DOHH2 (cell line): Measurements from ENCODE around the gene AQP1.

ENCODE experiments used
- H3F3A ChIP-seq: fragments of 200-600 bp; sonication (generic), shearing (Covaris generic); 2 replicates; pipeline ENCODE4 v1.6.0; 2016; ENCODE audit warnings: antibody characterized with exemption, mild to moderate bottlenecking; ENCODE audit not compliant: control insufficient read depth, insufficient read depth
- H3K27ac ChIP-seq: fragments of 200-600 bp; sonication (generic); 2 replicates; pipeline ENCODE4 v1.5.1; 2014; ENCODE audit warnings: low read depth, mild to moderate bottlenecking, low read length, moderate library complexity
- H3K27me3 ChIP-seq: fragments of 200-600 bp; sonication (generic); 2 replicates; pipeline ENCODE4 v1.6.1; 2014; ENCODE audit warnings: mild to moderate bottlenecking, low read length, mixed read lengths; ENCODE audit not compliant: control insufficient read depth
- H3K36me3 ChIP-seq: fragments of 200-600 bp; sonication (generic); 2 replicates; pipeline ENCODE4 v1.6.1; 2014; ENCODE audit warnings: mild to moderate bottlenecking, low read length, moderate library complexity, mixed read lengths; ENCODE audit not compliant: control insufficient read depth
- H3K4me1 ChIP-seq: fragments of 200-600 bp; sonication (generic); 2 replicates; pipeline ENCODE4 v1.6.1; 2014; ENCODE audit warnings: mild to moderate bottlenecking, low read length, mixed read lengths; ENCODE audit not compliant: control insufficient read depth
- H3K4me2 ChIP-seq: fragments of 200-600 bp; sonication (generic); 2 replicates; pipeline ENCODE4 v1.6.0; 2014; ENCODE audit warnings: mild to moderate bottlenecking, low read length, moderate library complexity
- H3K4me3 ChIP-seq: fragments of 200-600 bp; sonication (generic); 2 replicates; pipeline ENCODE4 v1.5.1; 2014; ENCODE audit warnings: mild to moderate bottlenecking, low read length, mixed read lengths
- H3K79me2 ChIP-seq: fragments of 200-600 bp; sonication (generic); 2 replicates; pipeline ENCODE4 v1.6.1; 2014; ENCODE audit warnings: mild to moderate bottlenecking, low read length, mixed read lengths; ENCODE audit not compliant: control insufficient read depth
- H3K9me2 ChIP-seq: fragments of 200-600 bp; sonication (generic); replicated peaks from 2 replicates; pipeline ENCODE4 v1.6.1; 2014; ENCODE audit warnings: mild to moderate bottlenecking, low read length, mixed read lengths; ENCODE audit not compliant: control insufficient read depth
- H3K9me3 ChIP-seq: fragments of 200-600 bp; sonication (generic); 2 replicates; pipeline ENCODE4 v1.6.1; 2014; ENCODE audit warnings: antibody characterized with exemption, low read length, mixed read lengths; ENCODE audit not compliant: control insufficient read depth, insufficient read depth
- H4K20me1 ChIP-seq: fragments of 200-600 bp; sonication (generic); 2 replicates; pipeline ENCODE4 v1.6.0; 2014; ENCODE audit warnings: low read depth, mild to moderate bottlenecking, antibody characterized with exemption, low read length, moderate library complexity; ENCODE audit not compliant: control insufficient read depth, insufficient read depth
- EZH2phosphoT487 ChIP-seq: fragments of 200-600 bp; sonication (generic); IDR thresholded peaks from 2 replicates; pipeline ENCODE4 v1.6.1; 2017; ENCODE audit warnings: borderline replicate concordance, mild to moderate bottlenecking, antibody characterized with exemption, low read length, moderate library complexity, mixed read lengths
- TF ChIP-seq, protein P1 (sequence below): fragments of 200-600 bp; sonication (generic); IDR thresholded peaks from one replicate; pipeline ENCODE4 v1.5.1; 2014; ENCODE audit warnings: antibody characterized with exemption, mild to moderate bottlenecking, low read depth, low read length; ENCODE audit not compliant: poor library complexity, severe bottlenecking

AQP1 gene

DNA sequence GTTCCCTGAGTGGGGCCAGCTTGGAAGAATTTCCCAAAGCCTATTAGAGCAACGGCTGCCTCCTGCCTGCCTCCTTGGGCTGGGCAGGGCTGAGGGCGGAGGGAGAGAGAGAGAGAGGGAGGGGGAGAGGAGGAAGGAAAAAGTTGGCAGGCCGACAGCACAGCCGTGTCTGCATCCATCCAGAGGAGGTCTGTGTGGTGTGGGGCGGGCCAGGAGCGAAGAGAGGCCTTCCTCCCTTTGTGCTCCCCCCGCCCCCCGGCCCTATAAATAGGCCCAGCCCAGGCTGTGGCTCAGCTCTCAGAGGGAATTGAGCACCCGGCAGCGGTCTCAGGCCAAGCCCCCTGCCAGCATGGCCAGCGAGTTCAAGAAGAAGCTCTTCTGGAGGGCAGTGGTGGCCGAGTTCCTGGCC lies at the start of gene AQP1:
TSS of gene AQP1 (plus strand) at position 293 of the 409 bp plus-strand sequence. CDS start at position 350, 57 bp downstream.
- H3K4me3 ChIP-seq, result no peak within 1 kb of the TSS
- H3K4me1 ChIP-seq, result peaks cover 3% of the 10 kb centered on the region; the same call in 1 of the 2 replicates
- no peak within 1 kb of the TSS for H3K4me2 ChIP-seq
- no peaks in the 10 kb centered on the region for H3K9me3 ChIP-seq
- H3F3A ChIP-seq, result no peaks in the 10 kb centered on the region
- H3K9me2 ChIP-seq, result no peaks in the 10 kb centered on the region
- no peaks in the 10 kb centered on the region for H3K36me3 ChIP-seq
- TF ChIP-seq, protein P1, sequence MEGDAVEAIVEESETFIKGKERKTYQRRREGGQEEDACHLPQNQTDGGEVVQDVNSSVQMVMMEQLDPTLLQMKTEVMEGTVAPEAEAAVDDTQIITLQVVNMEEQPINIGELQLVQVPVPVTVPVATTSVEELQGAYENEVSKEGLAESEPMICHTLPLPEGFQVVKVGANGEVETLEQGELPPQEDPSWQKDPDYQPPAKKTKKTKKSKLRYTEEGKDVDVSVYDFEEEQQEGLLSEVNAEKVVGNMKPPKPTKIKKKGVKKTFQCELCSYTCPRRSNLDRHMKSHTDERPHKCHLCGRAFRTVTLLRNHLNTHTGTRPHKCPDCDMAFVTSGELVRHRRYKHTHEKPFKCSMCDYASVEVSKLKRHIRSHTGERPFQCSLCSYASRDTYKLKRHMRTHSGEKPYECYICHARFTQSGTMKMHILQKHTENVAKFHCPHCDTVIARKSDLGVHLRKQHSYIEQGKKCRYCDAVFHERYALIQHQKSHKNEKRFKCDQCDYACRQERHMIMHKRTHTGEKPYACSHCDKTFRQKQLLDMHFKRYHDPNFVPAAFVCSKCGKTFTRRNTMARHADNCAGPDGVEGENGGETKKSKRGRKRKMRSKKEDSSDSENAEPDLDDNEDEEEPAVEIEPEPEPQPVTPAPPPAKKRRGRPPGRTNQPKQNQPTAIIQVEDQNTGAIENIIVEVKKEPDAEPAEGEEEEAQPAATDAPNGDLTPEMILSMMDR, result no peak
- no peak for TF ChIP-seq EZH2phosphoT487
- H3K27me3 ChIP-seq, result no peaks in the 10 kb centered on the region
- no peak within 1 kb of the TSS for H3K27ac ChIP-seq
- no peaks in the 10 kb centered on the region for H4K20me1 ChIP-seq
- no peaks in the 10 kb centered on the region for H3K79me2 ChIP-seq

DNA sequence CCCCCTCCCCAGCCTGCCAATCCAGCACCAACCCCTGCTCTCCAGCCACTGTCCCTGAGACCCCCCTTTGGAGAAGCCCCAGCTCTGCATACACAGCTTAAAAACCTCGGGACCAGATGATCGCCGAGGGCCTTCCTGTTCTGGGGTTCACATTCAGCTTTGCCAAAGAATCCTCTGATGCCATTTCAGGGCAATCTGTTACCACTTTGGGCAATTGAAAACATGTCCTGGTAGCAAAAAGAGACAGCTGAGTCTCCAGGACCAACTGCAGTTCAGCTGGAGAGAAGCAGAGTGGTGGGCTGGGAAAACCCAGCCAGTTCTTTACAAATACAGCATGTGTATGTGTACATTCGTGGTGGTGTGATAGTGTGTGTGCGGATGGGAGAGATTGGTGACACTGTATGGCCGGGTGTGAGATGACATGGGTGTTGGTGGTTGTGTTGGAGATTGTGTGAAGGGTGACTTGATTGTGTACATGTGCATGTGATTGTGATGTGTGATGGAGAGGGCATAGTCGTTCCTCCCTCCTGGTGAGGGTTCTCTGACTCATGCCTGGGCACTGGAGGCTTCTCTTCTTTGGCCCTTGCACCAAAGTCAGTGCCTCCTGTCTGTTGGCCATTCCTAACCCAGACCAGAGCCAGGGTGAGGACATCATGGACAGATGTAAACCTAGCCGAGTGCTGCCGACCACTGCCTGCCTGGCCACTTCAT lies 48.5 kb upstream of the AQP1 start:
- H3K9me3 ChIP-seq, result no peaks in the 10 kb centered on the region
- H4K20me1 ChIP-seq, result no peaks in the 10 kb centered on the region
- no peaks in the 10 kb centered on the region for H3K9me2 ChIP-seq
- H3K4me2 ChIP-seq, result no peak overlapping the region
- H3K27ac ChIP-seq, result no peak overlapping the region
- H3K36me3 ChIP-seq, result no peaks in the 10 kb centered on the region
- H3K4me3 ChIP-seq, result no peak overlapping the region
- no peaks in the 10 kb centered on the region for H3F3A ChIP-seq
- H3K79me2 ChIP-seq, result no peaks in the 10 kb centered on the region
- H3K4me1 ChIP-seq, result no peaks in the 10 kb centered on the region
- no peaks in the 10 kb centered on the region for H3K27me3 ChIP-seq
- no peak for TF ChIP-seq EZH2phosphoT487
- TF ChIP-seq, protein P1, result no peak

DNA sequence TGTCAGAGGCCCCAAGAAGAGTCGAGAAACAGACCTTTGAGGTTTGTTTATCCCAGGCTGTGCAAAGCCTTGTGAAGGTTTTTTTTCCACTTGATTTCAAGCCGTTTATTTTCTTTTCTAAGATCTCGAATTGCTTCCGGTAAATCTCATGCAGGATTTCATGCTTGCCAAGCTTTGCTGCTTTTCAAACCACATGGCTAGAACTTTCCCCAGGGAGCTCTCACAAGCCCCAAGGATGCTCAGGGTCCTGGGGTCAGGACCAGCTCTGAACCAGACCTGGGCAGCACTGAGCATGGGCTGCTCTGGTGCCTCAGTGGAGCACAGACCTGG lies 48.0 kb upstream of the AQP1 start:
- Histone ChIP-seq H3K9me2 (no peaks in the 10 kb centered on the region), H3F3A (no peaks in the 10 kb centered on the region), H3K79me2 (no peaks in the 10 kb centered on the region), H3K4me3 (no peak overlapping the region), H3K27ac (no peak overlapping the region), H3K36me3 (no peaks in the 10 kb centered on the region), H3K27me3 (no peaks in the 10 kb centered on the region), H3K9me3 (no peaks in the 10 kb centered on the region), H3K4me1 (no peaks in the 10 kb centered on the region), H4K20me1 (no peaks in the 10 kb centered on the region), H3K4me2 (no peak overlapping the region)
- TF ChIP-seq EZH2phosphoT487, result no peak
- TF ChIP-seq, protein P1, result no peak
